SU-DHL-6 (cell line): Measurements from ENCODE around the gene NDUFA12.
"Not testable (repeated sequence)": the region's sequence is repeated elsewhere in the genome, so short reads cannot be mapped to it uniquely, and the experiment has no call there.

ENCODE experiments used
- H2AFZ ChIP-seq: fragments of 200-600 bp; sonication (generic); 2 replicates; pipeline ENCODE4 v1.6.1; 2014; ENCODE audit warnings: low read depth, mild to moderate bottlenecking, moderate library complexity, mixed read lengths, antibody characterized with exemption, low read length; ENCODE audit not compliant: severe bottlenecking
- H3F3A ChIP-seq: fragments of 200-600 bp; shearing (Covaris generic); 2 replicates; pipeline ENCODE4 v1.6.0; 2016; ENCODE audit warnings: antibody characterized with exemption, mild to moderate bottlenecking; ENCODE audit not compliant: insufficient read depth
- H3K27ac ChIP-seq: fragments of 200-600 bp; sonication (generic); 2 replicates; pipeline ENCODE4 v1.5.1; 2016; ENCODE audit warnings: low read depth, mild to moderate bottlenecking, low read length, moderate library complexity, mixed read lengths
- H3K27me3 ChIP-seq: fragments of 200-600 bp; sonication (generic), shearing (Covaris generic); 2 replicates; pipeline ENCODE4 v1.6.0; 2014; ENCODE audit warnings: mild to moderate bottlenecking, low read length
- H3K36me3 ChIP-seq: fragments of 200-600 bp; sonication (generic); 2 replicates; pipeline ENCODE4 v1.6.1; 2014; ENCODE audit warnings: mild to moderate bottlenecking, low read length, mixed read lengths
- H3K4me2 ChIP-seq: fragments of 300-600, 200-600 bp; shearing (Covaris generic), sonication (generic); 2 replicates; pipeline ENCODE4 v1.6.0; 2014; ENCODE audit warnings: low read length, low read depth, mild to moderate bottlenecking; ENCODE audit not compliant: poor library complexity, severe bottlenecking
- H3K4me3 ChIP-seq: fragments of 200-600 bp; sonication (generic); 2 replicates; pipeline ENCODE4 v1.5.1; 2014; ENCODE audit warnings: antibody characterized with exemption, low read length, mild to moderate bottlenecking, mixed read lengths; ENCODE audit not compliant: insufficient read depth, poor library complexity, severe bottlenecking
- H3K79me2 ChIP-seq: fragments of 200-600 bp; sonication (generic); 2 replicates; pipeline ENCODE4 v1.6.1; 2014; ENCODE audit warnings: mild to moderate bottlenecking, low read length, moderate library complexity; ENCODE audit not compliant: insufficient read depth
- H3K9ac ChIP-seq: fragments of 200-600 bp; sonication (generic); 2 replicates; pipeline ENCODE4 v1.7.0; 2014; ENCODE audit warnings: mild to moderate bottlenecking, low read length
- H3K9me2 ChIP-seq: fragments of 200-600 bp; sonication (generic); replicated peaks from 2 replicates; pipeline ENCODE4 v1.6.1; 2014; ENCODE audit warnings: low read length; ENCODE audit not compliant: insufficient read depth
- H3K9me3 ChIP-seq: fragments of 200-600 bp; sonication (generic); 2 replicates; pipeline ENCODE4 v1.6.1; 2014; ENCODE audit warnings: low read length, mixed read lengths; ENCODE audit not compliant: insufficient read depth
- H4K20me1 ChIP-seq: fragments of 200-600 bp; sonication (generic); 2 replicates; pipeline ENCODE4 v1.6.1; 2014; ENCODE audit warnings: low read depth, mild to moderate bottlenecking, antibody characterized with exemption, low read length, moderate library complexity, mixed read lengths
- CTCF ChIP-seq: fragments of 200-600 bp; sonication (generic); IDR thresholded peaks from one replicate; pipeline ENCODE4 v1.5.1; 2017; ENCODE audit warnings: antibody characterized with exemption, mild to moderate bottlenecking, low read length, moderate library complexity; ENCODE audit not compliant: insufficient read depth, poor library complexity, severe bottlenecking
- EZH2phosphoT487 ChIP-seq: fragments of 200-600 bp; sonication (generic), shearing (Covaris generic); conservative IDR thresholded peaks from 2 replicates; pipeline ENCODE4 v1.6.1; 2018; ENCODE audit warnings: mild to moderate bottlenecking, antibody characterized with exemption, low read length, moderate library complexity, mixed read lengths

Gene NDUFA12

GRCh38 chr12:94997726-94998125 is 5.8 kb downstream of the NDUFA12 start:
- Histone ChIP-seq H4K20me1 (no peaks in the 10 kb centered on the region), H3K36me3 (peaks cover 5% of the 10 kb centered on the region; the same call in 1 of the 2 replicates), H3K4me2 (no peak overlapping the region), H3K9ac (no peak overlapping the region), H2AFZ (no peak overlapping the region), H3K4me3 (no peak overlapping the region), H3K27ac (no peak overlapping the region), H3K27me3 (no peaks in the 10 kb centered on the region), H3K79me2 (peaks cover 66% of the 10 kb centered on the region), H3K9me2 (no peaks in the 10 kb centered on the region), H3K9me3 (no peaks in the 10 kb centered on the region), H3F3A (peaks cover 6% of the 10 kb centered on the region; the same call in 1 of the 2 replicates)
- TF ChIP-seq EZH2phosphoT487: no peak
- no peak for TF ChIP-seq CTCF

- TF ChIP-seq EZH2phosphoT487: no peak
- no peak for TF ChIP-seq CTCF
- Histone ChIP-seq H3K9ac (no peak overlapping the region), H3K4me2 (no peak overlapping the region), H3K9me2 (no peaks in the 10 kb centered on the region), H3K79me2 (peaks cover 60% of the 10 kb centered on the region), H3K36me3 (peaks cover 5% of the 10 kb centered on the region; the same call in 1 of the 2 replicates), H3K27me3 (no peaks in the 10 kb centered on the region), H2AFZ (no peak overlapping the region), H4K20me1 (no peaks in the 10 kb centered on the region), H3K4me3 (no peak overlapping the region), H3K9me3 (no peaks in the 10 kb centered on the region), H3K27ac (no peak overlapping the region), H3F3A (peaks cover 6% of the 10 kb centered on the region; the same call in 1 of the 2 replicates)
These were observed 6.4 kb downstream of the NDUFA12 start for GRCh38 chr12:94997061-94997460.

DNA sequence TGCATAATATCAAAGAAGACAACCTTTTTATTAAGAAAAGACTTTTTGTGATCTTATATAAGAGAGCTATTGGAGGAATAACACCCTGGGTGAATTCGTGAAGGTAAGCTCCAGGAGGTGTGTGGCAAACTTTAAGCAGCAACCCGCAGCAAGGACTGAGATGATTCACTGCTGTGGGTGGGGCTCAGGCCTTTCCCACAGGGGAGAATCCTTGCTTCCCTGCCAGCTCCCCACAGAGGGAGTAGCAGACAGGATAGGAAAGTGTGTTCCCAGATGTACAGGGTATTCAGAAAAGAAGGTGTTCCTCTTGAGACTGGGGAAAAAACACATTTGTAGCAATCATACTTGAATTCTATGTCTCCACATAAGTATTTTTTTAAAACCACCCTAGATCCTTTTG is 9.2 kb downstream of the NDUFA12 start:
- Histone ChIP-seq H3K4me3 (no peak overlapping the region), H3K27ac (no peak overlapping the region), H2AFZ (no peak overlapping the region), H3K9ac (no peak overlapping the region), H3K9me3 (no peaks in the 10 kb centered on the region), H3F3A (no peaks in the 10 kb centered on the region), H3K27me3 (no peaks in the 10 kb centered on the region), H4K20me1 (no peaks in the 10 kb centered on the region), H3K9me2 (no peaks in the 10 kb centered on the region), H3K4me2 (no peak overlapping the region), H3K36me3 (0 out of 2 replicates have a peak, but pooled peaks cover 7% of the 10 kb centered on the region), H3K79me2 (peaks cover 40% of the 10 kb centered on the region)
- no peak for TF ChIP-seq CTCF

GRCh38 chr12:94993855-94994254 is 9.6 kb downstream of the NDUFA12 start:
- H3K79me2 ChIP-seq: peaks cover 35% of the 10 kb centered on the region
- not testable (repeated sequence) for H3K9ac ChIP-seq, H3K27me3 ChIP-seq, H3K36me3 ChIP-seq, H3K27ac ChIP-seq, H3K9me2 ChIP-seq, H3F3A ChIP-seq, H2AFZ ChIP-seq, H3K9me3 ChIP-seq, H4K20me1 ChIP-seq, H3K4me2 ChIP-seq, H3K4me3 ChIP-seq
